ENCODE results near the gene PARD6A.

PARD6A gene

GRCh38 chr16:67663151-67663876 is 2.6 kb downstream of the PARD6A start:
- H3K79me2 ChIP-seq (ENCODE audit: insufficient read depth, low read length): peaks cover 26% of the 10 kb centered on the region
- no peak overlapping the region for H3K4me2 ChIP-seq (ENCODE audit: insufficient read depth, low read length)
- peaks cover 39% of the 10 kb centered on the region for H3K36me3 ChIP-seq (ENCODE audit: insufficient read depth, low read length)
- peaks cover 57% of the 10 kb centered on the region for H3K4me1 ChIP-seq (ENCODE audit: insufficient read depth, low read length)
- H3K27ac ChIP-seq (ENCODE audit: low read length): no peak overlapping the region
- H2AFZ ChIP-seq (ENCODE audit: low read depth, low read length): no peak overlapping the region
- no peaks in the 10 kb centered on the region for H3K27me3 ChIP-seq (ENCODE audit: insufficient read depth, low read length, poor library complexity)
- H4K20me1 ChIP-seq (ENCODE audit: insufficient read depth, low read length): peaks cover 17% of the 10 kb centered on the region; the same call in 1 of the 2 replicates
- no peak for ATAC-seq (ENCODE audit: insufficient read depth, low read depth)
- no peak overlapping the region for H3K9ac ChIP-seq (ENCODE audit: low read depth, low read length)
- no peak for TF ChIP-seq EZH2 (IDR thresholded peaks at IDR 0.05; ENCODE audit: borderline replicate concordance, low read depth, low read length, severe bottlenecking)
- TF ChIP-seq, protein P1, sequence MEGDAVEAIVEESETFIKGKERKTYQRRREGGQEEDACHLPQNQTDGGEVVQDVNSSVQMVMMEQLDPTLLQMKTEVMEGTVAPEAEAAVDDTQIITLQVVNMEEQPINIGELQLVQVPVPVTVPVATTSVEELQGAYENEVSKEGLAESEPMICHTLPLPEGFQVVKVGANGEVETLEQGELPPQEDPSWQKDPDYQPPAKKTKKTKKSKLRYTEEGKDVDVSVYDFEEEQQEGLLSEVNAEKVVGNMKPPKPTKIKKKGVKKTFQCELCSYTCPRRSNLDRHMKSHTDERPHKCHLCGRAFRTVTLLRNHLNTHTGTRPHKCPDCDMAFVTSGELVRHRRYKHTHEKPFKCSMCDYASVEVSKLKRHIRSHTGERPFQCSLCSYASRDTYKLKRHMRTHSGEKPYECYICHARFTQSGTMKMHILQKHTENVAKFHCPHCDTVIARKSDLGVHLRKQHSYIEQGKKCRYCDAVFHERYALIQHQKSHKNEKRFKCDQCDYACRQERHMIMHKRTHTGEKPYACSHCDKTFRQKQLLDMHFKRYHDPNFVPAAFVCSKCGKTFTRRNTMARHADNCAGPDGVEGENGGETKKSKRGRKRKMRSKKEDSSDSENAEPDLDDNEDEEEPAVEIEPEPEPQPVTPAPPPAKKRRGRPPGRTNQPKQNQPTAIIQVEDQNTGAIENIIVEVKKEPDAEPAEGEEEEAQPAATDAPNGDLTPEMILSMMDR (IDR thresholded peaks at IDR 0.05; ENCODE audit: borderline replicate concordance, extremely low read depth, low read length, poor library complexity, severe bottlenecking): peak; percentile 61
- H3K4me3 ChIP-seq (ENCODE audit: low read depth in 1 of 2, low read length in 2 of 2): no peak overlapping the region
- peak; percentile 54 for DNase-seq
- no peaks in the 10 kb centered on the region for H3K9me3 ChIP-seq (ENCODE audit: insufficient read depth, low read length, severe bottlenecking)

- Histone ChIP-seq H3K36me3 (ENCODE audit: insufficient read depth, low read length) (peaks cover 34% of the 10 kb centered on the region), H3K27ac (ENCODE audit: low read length) (no peak overlapping the region), H3K9me3 (ENCODE audit: insufficient read depth, low read length, severe bottlenecking) (no peaks in the 10 kb centered on the region), H3K4me1 (ENCODE audit: insufficient read depth, low read length) (peaks cover 52% of the 10 kb centered on the region), H3K4me2 (ENCODE audit: insufficient read depth, low read length) (no peak overlapping the region), H3K27me3 (ENCODE audit: insufficient read depth, low read length, poor library complexity) (no peaks in the 10 kb centered on the region), H3K4me3 (ENCODE audit: low read depth in 1 of 2, low read length in 2 of 2) (no peak overlapping the region), H2AFZ (ENCODE audit: low read depth, low read length) (no peak overlapping the region), H4K20me1 (ENCODE audit: insufficient read depth, low read length) (peaks cover 12% of the 10 kb centered on the region; the same call in 1 of the 2 replicates), H3K79me2 (ENCODE audit: insufficient read depth, low read length) (peaks cover 21% of the 10 kb centered on the region), H3K9ac (ENCODE audit: low read depth, low read length) (no peak overlapping the region)
- DNase-seq (no peak), ATAC-seq (ENCODE audit: insufficient read depth, low read depth) (no peak)
- no peak for TF ChIP-seq EZH2 (IDR thresholded peaks at IDR 0.05; ENCODE audit: borderline replicate concordance, low read depth, low read length, severe bottlenecking)
- TF ChIP-seq, protein P1 (IDR thresholded peaks at IDR 0.05; ENCODE audit: borderline replicate concordance, extremely low read depth, low read length, poor library complexity, severe bottlenecking): no peak
Measured at GRCh38 chr16:67663877-67664222, 3.1 kb downstream of the PARD6A start.

DNA sequence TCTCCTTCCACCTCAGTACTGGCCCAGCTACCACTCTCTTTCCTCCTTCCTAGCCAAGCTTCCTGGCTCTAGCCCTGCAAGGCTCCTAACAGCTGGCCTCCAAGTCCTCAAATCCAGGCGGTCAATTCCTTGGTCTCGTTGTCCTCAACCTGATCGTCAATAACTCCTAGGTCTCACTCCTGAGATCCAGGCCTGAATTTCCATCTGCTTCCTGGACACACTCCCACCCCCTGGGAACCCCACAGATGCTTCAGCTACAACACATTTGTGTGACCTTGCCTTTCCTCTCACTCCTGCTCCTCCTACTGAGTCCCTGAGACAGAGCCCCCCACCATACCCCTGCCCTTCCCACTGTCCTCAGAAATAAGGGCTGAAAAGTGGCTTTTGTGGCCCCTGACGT is 3.5 kb downstream of the PARD6A start:
- Histone ChIP-seq H3K27ac (ENCODE audit: low read length) (no peak overlapping the region), H3K79me2 (ENCODE audit: insufficient read depth, low read length) (peaks cover 17% of the 10 kb centered on the region), H3K27me3 (ENCODE audit: insufficient read depth, low read length, poor library complexity) (no peaks in the 10 kb centered on the region), H4K20me1 (ENCODE audit: insufficient read depth, low read length) (peaks cover 8% of the 10 kb centered on the region; the same call in 1 of the 2 replicates), H2AFZ (ENCODE audit: low read depth, low read length) (no peak overlapping the region), H3K9me3 (ENCODE audit: insufficient read depth, low read length, severe bottlenecking) (no peaks in the 10 kb centered on the region), H3K4me3 (ENCODE audit: low read depth in 1 of 2, low read length in 2 of 2) (no peak overlapping the region), H3K36me3 (ENCODE audit: insufficient read depth, low read length) (peaks cover 32% of the 10 kb centered on the region), H3K4me1 (ENCODE audit: insufficient read depth, low read length) (peaks cover 48% of the 10 kb centered on the region), H3K9ac (ENCODE audit: low read depth, low read length) (no peak overlapping the region), H3K4me2 (ENCODE audit: insufficient read depth, low read length) (peak overlapping the region; percentile 29; the same call in 1 of the 2 replicates)
- ATAC-seq (ENCODE audit: insufficient read depth, low read depth) (no peak), DNase-seq (no peak)
- TF ChIP-seq EZH2 (IDR thresholded peaks at IDR 0.05; ENCODE audit: borderline replicate concordance, low read depth, low read length, severe bottlenecking): no peak
- TF ChIP-seq, protein P1 (IDR thresholded peaks at IDR 0.05; ENCODE audit: borderline replicate concordance, extremely low read depth, low read length, poor library complexity, severe bottlenecking): no peak
